ENCODE results near the gene GCG.

GCG gene

GRCh38 chr2:162153608-162154224, 1.7 kb upstream of the GCG start:
- DNase-seq (ENCODE audit: insufficient read length, low spot score), result peak; percentile 13
- peak; percentile 72 for FAIRE-seq

GRCh38 chr2:162149940-162150339, 2.1 kb downstream of the GCG start:
- FAIRE-seq (no peak), DNase-seq (ENCODE audit: insufficient read length, low spot score) (no peak)

DNA sequence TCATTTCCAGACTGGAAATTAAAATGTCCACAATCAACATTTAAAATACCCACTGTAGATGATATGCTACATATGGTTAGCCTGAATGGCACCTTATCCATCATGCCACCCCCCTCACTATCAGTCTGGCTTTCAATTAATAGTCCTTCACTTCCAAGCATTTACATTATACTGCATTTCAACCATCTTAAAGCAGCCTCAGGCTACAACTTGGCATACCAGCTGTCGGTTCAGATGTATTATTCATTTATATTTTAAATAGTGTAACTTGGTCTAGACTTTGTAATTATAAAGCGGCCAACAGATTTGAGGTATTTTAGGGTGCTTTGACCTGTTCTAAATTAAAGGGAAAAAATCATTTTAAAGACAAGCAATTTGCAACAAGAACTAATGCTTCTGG, 2.6 kb downstream of the GCG start:
- FAIRE-seq (no peak), DNase-seq (ENCODE audit: insufficient read length, low spot score) (no peak)

GRCh38 chr2:162148956-162149355, 3.1 kb downstream of the GCG start:
- DNase-seq (ENCODE audit: insufficient read length, low spot score) (no peak), FAIRE-seq (no peak)

DNA sequence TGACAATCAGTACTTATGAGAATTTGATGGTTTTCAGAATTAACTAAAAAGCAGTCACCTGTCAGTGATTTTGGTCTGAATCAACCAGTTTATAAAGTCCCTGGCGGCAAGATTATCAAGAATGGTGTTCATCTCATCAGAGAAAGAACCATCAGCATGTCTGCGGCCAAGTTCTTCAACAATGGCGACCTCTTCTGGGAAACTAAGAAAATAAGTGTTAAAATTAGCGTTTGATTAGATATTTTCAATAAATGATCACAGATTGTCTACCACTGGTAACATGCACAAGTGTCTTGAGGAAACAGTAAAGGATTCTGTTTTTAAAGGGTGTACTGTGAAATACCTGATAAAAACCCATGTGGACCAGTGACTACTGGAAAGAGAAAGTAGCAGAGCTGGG, 8.1 kb downstream of the GCG start:
- FAIRE-seq, result no peak

GRCh38 chr2:162138310-162138709, 13.7 kb downstream of the GCG start:
- no peak for FAIRE-seq
- no peak for DNase-seq (ENCODE audit: insufficient read length, low spot score)

More for the DNA sequence above, 8.1 kb downstream of the GCG start:
- no peak for DNase-seq (ENCODE audit: insufficient read length, low spot score)

GRCh38 chr2:162127422-162127821, 24.6 kb downstream of the GCG start:
- no peak for FAIRE-seq
- no peak for DNase-seq (ENCODE audit: insufficient read length, low spot score)

DNA sequence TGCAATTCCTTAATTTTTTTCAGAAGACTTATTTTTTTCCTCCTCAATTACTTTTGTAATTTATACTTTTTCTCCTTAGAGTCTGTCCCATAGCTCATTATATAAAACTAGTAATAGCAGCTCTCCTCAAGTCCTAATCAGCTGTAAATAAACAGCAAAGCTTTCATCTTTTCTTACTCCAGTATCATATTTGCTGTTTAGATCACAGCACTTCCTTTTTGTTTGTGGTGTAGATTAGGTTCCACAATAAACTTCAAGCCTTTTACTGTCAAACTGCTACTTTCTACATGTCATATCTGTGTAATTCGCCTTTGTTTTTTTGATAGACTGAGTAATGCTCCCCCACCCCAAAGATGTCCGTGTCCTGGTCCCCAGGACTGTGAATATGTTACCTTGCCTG, 25.5 kb downstream of the GCG start:
- FAIRE-seq (no peak), DNase-seq (ENCODE audit: insufficient read length, low spot score) (no peak)

DNA sequence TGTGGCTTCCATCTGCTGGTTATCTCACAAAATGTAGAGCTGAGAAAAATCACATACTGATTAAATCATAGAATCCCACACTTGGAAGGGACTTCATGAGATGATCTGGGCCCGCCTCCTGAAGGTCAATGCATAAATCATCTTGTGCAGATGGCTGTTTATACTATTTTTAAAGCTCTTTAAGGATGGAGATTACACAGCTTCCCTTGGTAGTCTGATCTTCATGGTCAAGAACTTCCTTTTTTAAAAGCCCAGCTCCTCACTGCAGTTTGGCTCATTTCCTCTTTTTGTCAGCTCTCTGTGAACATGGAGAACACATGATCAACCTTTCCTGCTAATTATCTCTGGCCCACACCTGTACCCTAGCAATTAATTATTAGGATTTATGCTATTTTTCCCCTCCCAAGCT, 25.9 kb downstream of the GCG start:
- FAIRE-seq (no peak), DNase-seq (ENCODE audit: insufficient read length, low spot score) (peak; percentile 4)

GRCh38 chr2:162125138-162125537, 26.9 kb downstream of the GCG start:
- DNase-seq (ENCODE audit: insufficient read length, low spot score) (no peak), FAIRE-seq (no peak)

DNA sequence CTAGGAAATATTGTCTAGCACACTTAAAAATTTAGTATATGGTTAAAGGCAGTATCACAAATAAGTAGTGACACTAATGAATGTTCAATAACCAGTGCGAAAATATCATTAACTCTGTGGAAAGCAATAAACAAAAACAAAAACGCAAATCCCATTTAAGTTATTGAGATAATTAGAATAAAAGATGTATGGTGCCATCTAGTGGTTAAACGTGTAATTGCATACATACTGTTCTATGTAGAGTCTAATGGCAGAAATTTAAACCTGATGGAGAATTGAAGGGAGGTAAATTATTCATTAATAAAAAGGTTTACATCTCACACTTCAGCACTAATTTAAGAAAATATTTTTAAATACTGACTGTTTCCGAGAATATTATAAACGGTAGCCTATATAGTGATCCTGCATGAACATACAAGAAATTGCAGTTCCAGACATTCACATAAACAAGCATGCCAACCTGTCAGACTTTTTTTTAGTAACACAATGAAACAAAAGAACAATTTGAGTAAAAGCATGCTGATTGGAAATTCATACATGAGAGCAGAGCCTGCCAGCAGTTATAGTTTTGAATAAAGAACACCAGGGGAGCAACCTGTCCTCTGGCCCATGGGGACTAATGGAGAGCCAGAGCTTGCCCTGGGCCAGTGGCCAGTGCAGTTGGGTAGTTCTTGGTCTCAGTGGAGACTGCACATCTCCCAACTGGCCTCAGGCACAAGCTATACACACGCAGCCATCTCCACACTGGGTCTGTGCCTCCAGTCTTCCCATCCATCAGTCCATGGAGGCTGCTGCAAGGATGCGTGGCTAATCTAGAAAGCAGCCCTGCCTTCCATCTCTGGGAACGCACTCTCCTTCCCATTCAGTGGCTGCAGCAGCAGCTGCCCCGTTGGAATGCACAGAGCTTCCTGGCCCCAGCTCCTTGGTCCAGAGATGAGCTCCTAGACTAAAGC, 28.0 kb downstream of the GCG start:
- peak; percentile 86 for FAIRE-seq

DNA sequence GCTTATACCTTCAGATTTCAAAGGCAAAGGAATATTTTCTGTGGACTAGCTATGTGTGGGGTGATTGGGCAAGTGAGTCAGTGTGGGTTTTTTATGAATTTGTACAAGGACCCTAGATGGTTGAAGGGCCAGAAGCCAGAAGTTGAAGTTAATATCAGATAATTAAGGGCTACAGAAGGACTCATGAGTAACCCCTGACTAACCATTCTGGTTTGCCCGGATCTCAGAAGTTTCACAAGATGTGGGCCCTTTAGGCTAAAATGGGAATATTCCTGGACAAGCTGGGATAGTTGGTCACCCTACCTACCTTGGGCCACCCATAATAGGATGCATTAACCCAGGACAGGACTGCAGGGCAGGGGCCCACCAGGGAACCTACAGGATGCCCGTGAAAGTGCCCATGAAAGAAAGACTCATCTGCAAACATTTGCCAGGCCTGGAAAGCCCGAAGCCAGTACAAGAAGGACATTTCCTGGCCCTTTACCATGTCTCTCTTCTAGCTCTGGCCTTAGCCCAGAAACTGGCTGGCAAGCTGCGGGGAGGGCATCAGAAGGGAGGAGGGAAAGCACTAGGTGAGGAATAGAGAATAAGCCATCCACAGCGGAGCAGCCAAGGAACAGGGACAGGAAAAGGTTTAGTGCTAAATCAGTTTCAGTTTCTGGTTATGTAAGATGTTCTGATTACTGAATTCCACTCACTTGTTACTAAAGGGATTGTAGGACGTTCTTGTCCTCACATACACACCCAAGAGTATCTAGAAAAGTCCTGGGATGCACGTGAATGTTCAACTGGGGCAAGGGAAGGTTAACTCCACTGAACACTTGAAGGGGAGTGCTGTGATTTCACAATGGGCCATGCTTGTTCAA, 33.6 kb downstream of the GCG start:
- DNase-seq (ENCODE audit: insufficient read length, low spot score), result no peak
- no peak for FAIRE-seq

More for the DNA sequence above, 28.0 kb downstream of the GCG start:
- DNase-seq (ENCODE audit: insufficient read length, low spot score), result no peak

- FAIRE-seq, result no peak
- DNase-seq (ENCODE audit: insufficient read length, low spot score), result no peak
Measured at GRCh38 chr2:162116352-162116751, 35.7 kb downstream of the GCG start.

DNA sequence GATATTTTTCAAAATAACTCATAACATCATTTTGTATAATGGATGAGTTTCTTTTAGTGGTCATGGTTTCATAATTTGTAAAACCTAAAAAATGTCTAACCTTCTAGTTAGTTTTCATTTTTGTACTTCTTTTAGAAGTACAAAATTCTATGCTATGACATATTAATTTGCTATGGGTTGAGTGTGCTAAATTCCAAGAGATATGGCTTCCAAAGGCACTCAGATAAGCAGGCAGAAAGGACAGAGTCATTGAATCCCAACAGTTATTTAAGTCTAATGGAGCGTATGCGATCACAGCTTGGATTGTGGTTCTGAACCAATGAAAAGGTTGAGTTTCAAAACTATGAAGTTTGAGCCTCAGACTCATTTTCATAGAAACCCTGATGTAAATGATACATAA, 37.0 kb downstream of the GCG start:
- FAIRE-seq, result no peak

DNA sequence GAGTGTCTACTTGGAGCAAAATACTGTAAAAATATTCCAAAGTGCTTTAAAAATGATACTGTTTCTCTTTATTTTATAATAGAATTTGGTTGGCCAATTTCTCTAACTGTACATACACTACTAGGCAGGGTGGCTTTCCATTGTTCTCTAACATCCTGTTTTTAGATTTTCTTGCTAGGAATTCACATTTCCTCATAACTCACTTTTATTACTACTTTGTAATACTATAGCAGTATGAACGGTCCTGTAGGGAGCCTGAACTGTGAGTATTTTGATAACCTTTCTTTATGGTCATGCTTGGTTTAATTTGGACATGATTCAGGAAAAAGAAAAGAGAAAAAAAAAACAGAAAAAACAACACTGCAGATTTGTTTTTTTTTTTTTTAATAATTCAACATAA, 37.8 kb downstream of the GCG start:
- no peak for DNase-seq (ENCODE audit: insufficient read length, low spot score)
- FAIRE-seq, result no peak

More for the DNA sequence above, 37.0 kb downstream of the GCG start:
- no peak for DNase-seq (ENCODE audit: insufficient read length, low spot score)

- FAIRE-seq (no peak), DNase-seq (ENCODE audit: insufficient read length, low spot score) (no peak)
Measured at GRCh38 chr2:162113776-162114168, 38.3 kb downstream of the GCG start.

DNA sequence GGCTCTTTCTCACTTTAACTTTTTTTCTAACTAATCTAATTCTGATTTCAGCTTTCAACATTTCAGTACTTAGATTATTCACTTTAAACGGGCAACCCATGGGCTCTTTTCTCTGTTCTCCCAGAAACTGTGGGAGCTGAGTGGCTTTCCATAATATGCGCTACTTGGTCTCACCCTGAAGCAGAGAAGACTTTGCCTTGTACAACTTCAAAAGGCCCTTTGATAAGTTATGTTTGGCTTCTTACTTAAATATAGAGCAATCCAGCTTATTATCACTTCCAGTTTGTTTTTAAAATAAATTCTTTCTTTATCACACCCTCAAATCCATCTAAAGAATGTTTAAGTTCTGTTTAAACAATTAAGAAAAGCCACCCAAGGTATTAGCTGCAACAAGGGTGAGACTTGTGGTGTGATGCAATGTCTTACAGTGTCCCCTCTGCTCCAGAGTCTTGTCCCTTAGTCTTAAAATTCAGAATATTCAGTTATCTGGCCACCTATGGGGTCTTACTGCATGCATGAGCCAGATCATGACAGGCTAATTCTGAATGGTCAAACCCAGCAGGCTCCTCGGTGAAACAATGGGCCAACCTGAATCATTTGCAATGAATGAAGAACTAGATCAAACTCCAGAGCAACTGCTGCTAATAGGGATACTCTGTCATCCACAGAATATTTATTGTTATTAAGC, 38.8 kb downstream of the GCG start:
- DNase-seq (ENCODE audit: insufficient read length, low spot score) (no peak), FAIRE-seq (no peak)

DNA sequence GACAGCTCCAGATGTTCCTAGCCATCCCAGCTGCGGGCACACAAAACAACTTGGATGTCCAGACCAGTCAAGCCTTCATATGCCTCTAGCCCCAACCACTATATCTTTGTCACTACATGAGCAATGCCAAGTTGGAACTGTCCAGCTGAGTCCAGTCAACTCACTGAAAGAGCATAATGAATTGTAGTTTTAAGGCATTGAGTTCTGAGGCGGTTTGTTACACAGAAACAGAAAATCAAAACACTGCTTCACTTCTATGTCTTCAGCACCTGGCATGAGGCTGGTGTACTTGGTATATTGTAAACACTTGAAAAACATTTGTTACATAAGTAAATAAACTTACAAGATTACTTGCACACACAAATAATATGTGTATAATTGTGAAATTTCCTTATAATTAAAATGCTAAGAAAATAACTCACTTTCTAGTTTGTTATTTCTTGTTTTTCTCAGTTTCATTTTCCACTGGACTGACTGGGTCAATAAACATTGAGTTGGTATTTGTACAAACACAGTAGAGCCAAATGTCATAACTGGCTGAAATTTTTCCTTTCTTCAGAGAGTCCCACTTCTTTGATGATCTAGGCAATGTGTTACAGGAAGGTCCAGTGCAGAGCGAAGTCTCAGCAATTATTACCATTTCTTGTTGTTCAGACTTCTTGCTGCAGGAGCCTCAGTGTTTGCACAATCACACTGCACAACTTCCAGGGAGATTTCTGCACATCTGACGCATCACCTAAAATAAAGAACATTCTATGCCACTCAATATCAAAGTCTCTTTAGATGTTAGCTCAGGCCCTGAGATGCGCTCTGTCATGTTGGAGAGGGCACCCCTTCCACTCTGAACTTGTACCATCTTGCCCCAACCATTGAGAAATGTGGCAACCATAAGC, 39.8 kb downstream of the GCG start:
- FAIRE-seq (no peak), DNase-seq (ENCODE audit: insufficient read length, low spot score) (no peak)

- no peak for DNase-seq (ENCODE audit: insufficient read length, low spot score)
Measured at GRCh38 chr2:162107361-162107901, 44.6 kb downstream of the GCG start.

More at GRCh38 chr2:162107361-162107901, 44.6 kb downstream of the GCG start:
- no peak for FAIRE-seq
